Parathyroid adenoma (tissue), 2 donors: ENCODE measurements around the gene DMD.

Source experiments
- H2AFZ ChIP-seq: fragments of 300-600 bp; sonication (generic); one replicate; pipeline ENCODE4 v1.7.0; 2017; ENCODE audit warnings: antibody characterized with exemption, mild to moderate bottlenecking
- H3K27ac ChIP-seq: fragments of 300-600 bp; sonication (generic); one replicate; pipeline ENCODE4 v1.7.0; 2017
- H3K27me3 ChIP-seq: fragments of 300-600 bp; sonication (generic); one replicate; pipeline ENCODE4 v1.7.0; 2017; ENCODE audit warnings: low read length; ENCODE audit not compliant: control insufficient read depth, insufficient read depth
- H3K36me3 ChIP-seq: fragments of 300-600 bp; sonication (generic); one replicate; pipeline ENCODE4 v1.7.0; 2017; ENCODE audit warnings: low read length; ENCODE audit not compliant: control insufficient read depth, insufficient read depth
- H3K4me1 ChIP-seq: fragments of 300-600 bp; sonication (generic); one replicate; pipeline ENCODE4 v1.7.0; 2017; ENCODE audit warnings: control low read depth
- H3K4me2 ChIP-seq: fragments of 300-600 bp; sonication (generic); one replicate; pipeline ENCODE4 v1.7.0; 2017; ENCODE audit warnings: low read length
- H3K4me3 ChIP-seq: fragments of 300-600 bp; sonication (generic); one replicate; pipeline ENCODE4 v1.7.0; 2017; ENCODE audit warnings: low read depth, low read length
- H3K79me2 ChIP-seq: fragments of 300-600 bp; sonication (generic); one replicate; pipeline ENCODE4 v1.7.0; 2017; ENCODE audit warnings: control low read depth
- H3K9ac ChIP-seq: fragments of 300-600 bp; sonication (generic); one replicate; pipeline ENCODE4 v1.7.0; 2017; ENCODE audit warnings: mild to moderate bottlenecking
- H3K9me3 ChIP-seq: fragments of 300-600 bp; sonication (generic); one replicate; pipeline ENCODE4 v1.7.0; 2017; ENCODE audit warnings: low read length; ENCODE audit not compliant: control insufficient read depth
- TF ChIP-seq, protein P1 (sequence below): fragments of 300-600 bp; sonication (generic); IDR thresholded peaks from one replicate; pipeline ENCODE4 v1.7.0; 2017; ENCODE audit warnings: antibody characterized with exemption, mild to moderate bottlenecking
- donor health status: primary hyperparathyroidism.

Gene DMD

DNA sequence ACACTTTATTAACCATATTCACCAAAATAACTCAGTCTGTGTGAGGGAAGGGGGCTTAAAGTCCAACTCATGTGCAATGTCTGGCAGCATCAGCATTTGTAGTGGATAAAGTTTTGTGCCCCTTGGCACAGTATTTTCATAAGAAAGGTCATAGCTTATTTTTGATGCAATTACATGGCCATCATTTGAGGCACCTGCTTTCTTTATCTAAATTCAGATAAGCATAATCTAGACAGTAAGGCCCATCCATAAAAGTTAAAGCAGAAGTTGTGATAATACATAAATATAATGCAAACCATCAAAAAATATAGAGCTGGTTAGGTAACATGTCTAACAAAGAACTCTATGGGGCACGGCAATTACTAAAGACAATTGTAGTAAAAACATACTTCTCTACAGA is 763.7 kb downstream of the DMD start:
- Histone ChIP-seq H3K9me3 (no peaks in the 10 kb centered on the region), H3K4me1 (no peaks in the 10 kb centered on the region), H3K79me2 (no peaks in the 10 kb centered on the region), H3K27ac (no peak overlapping the region), H3K4me2 (no peak overlapping the region), H3K4me3 (no peak overlapping the region), H3K27me3 (no peaks in the 10 kb centered on the region), H3K36me3 (no peaks in the 10 kb centered on the region), H3K9ac (no peak overlapping the region), H2AFZ (no peak overlapping the region)
- TF ChIP-seq, protein P1, sequence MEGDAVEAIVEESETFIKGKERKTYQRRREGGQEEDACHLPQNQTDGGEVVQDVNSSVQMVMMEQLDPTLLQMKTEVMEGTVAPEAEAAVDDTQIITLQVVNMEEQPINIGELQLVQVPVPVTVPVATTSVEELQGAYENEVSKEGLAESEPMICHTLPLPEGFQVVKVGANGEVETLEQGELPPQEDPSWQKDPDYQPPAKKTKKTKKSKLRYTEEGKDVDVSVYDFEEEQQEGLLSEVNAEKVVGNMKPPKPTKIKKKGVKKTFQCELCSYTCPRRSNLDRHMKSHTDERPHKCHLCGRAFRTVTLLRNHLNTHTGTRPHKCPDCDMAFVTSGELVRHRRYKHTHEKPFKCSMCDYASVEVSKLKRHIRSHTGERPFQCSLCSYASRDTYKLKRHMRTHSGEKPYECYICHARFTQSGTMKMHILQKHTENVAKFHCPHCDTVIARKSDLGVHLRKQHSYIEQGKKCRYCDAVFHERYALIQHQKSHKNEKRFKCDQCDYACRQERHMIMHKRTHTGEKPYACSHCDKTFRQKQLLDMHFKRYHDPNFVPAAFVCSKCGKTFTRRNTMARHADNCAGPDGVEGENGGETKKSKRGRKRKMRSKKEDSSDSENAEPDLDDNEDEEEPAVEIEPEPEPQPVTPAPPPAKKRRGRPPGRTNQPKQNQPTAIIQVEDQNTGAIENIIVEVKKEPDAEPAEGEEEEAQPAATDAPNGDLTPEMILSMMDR, result no peak

DNA sequence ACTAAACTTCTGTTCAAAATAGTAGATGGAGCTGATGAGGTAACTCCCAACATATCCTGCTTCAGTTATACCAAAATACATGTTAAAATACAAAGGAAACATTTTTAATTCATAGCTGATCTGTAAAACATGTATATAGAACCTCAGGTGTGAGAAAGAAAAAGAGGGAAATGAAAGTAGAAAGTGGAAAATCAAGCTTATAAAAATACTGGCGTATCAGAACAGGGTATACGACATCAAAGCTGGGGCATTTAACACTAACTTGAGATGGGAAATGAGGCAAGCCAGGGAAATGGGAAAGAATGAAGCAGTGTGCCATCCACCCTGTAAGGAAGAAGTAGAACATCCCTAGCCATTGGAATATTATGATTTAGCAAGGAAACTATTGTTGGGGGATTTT is 767.5 kb downstream of the DMD start:
- H2AFZ ChIP-seq, result no peak overlapping the region
- no peaks in the 10 kb centered on the region for H3K9me3 ChIP-seq
- no peaks in the 10 kb centered on the region for H3K79me2 ChIP-seq
- no peaks in the 10 kb centered on the region for H3K36me3 ChIP-seq
- H3K27ac ChIP-seq, result no peak overlapping the region
- H3K4me2 ChIP-seq, result no peak overlapping the region
- H3K4me1 ChIP-seq, result no peaks in the 10 kb centered on the region
- no peak overlapping the region for H3K4me3 ChIP-seq
- TF ChIP-seq, protein P1, result no peak
- no peak overlapping the region for H3K9ac ChIP-seq
- H3K27me3 ChIP-seq, result no peaks in the 10 kb centered on the region

DNA sequence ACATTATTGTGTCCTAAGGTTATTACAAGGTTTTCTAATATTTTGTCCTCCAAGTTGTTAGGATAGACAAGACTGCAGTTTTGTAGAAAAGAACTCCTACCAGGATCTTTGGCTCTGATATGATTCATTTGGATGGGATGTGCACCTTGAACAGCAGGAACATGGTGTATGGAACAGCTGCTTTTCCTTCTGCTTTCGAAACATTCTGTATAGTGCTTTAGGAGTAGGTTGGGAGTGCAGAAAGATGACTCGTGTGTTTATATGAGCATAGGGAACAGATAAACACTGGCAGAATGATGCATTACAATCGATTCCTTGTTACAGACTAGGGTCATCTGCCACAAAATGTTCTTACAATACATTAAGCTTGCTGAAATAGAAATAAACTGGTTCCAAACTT is 790.1 kb downstream of the DMD start:
- TF ChIP-seq, protein P1, result no peak
- no peak overlapping the region for H3K4me3 ChIP-seq

DNA sequence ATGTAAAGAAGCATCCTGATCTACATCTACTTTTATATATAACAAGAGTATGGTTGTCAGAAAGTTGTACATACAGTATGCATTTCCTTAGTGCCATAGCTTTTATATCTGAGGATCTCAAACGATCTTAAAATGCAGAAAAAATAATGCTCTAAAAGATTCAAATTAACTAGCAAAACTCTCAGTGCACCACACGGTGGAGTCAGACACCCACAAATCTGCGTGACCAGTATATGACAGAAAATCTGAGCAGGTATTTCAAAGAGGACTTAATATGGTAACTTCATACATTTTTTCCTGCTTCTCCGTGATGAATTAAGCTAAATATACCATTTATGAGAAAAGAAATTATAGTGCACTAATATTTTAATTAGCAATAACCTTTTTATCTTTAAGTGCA is 803.0 kb downstream of the DMD start:
- H3K4me1 ChIP-seq, result no peaks in the 10 kb centered on the region
- no peak overlapping the region for H3K9ac ChIP-seq
- H3K4me2 ChIP-seq, result no peak overlapping the region
- H3K9me3 ChIP-seq, result no peaks in the 10 kb centered on the region
- H2AFZ ChIP-seq, result no peak overlapping the region
- TF ChIP-seq, protein P1, result no peak
- H3K27ac ChIP-seq, result no peak overlapping the region
- H3K79me2 ChIP-seq, result no peaks in the 10 kb centered on the region
- H3K27me3 ChIP-seq, result no peaks in the 10 kb centered on the region
- no peaks in the 10 kb centered on the region for H3K36me3 ChIP-seq
- no peak overlapping the region for H3K4me3 ChIP-seq

More for the DNA sequence above, 790.1 kb downstream of the DMD start:
- Histone ChIP-seq H3K27me3 (no peaks in the 10 kb centered on the region), H3K27ac (no peak overlapping the region), H3K36me3 (no peaks in the 10 kb centered on the region), H3K4me2 (no peak overlapping the region), H3K9me3 (no peaks in the 10 kb centered on the region), H3K4me1 (no peaks in the 10 kb centered on the region), H2AFZ (no peak overlapping the region), H3K9ac (no peak overlapping the region), H3K79me2 (no peaks in the 10 kb centered on the region)

DNA sequence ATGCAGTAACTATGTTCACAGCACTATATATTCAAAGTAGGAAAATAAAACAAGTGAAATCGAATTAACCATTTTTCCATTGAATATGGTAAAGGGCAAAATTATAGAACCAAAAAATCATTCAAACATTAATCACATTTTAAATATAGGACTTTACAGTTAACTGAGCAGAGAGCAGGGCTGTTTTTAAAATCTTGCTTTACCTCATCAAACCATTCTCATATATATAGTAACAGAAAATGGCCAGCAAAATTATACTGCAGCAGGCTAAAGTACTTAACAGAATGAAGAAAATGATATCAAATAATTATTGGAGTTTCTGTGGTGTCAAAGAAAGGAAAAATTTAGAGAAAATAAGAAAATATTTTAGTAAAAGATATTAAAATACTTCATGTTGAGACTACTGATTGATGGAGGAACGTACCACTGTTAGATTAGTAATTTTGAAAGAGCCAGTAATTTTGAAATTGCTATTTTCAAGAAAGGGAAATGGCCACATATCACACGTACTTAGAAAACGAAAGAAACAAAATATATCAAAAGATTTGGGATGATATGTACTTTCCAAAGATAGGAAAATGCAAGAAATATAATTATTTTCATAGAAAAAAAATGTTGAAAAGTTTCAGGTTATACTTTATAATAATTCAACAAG is 813.7 kb downstream of the DMD start:
- no peaks in the 10 kb centered on the region for H3K9me3 ChIP-seq
- H3K9ac ChIP-seq, result no peak overlapping the region
- H2AFZ ChIP-seq, result no peak overlapping the region
- H3K27me3 ChIP-seq, result no peaks in the 10 kb centered on the region
- TF ChIP-seq, protein P1, result no peak
- no peaks in the 10 kb centered on the region for H3K79me2 ChIP-seq
- no peak overlapping the region for H3K27ac ChIP-seq
- H3K36me3 ChIP-seq, result no peaks in the 10 kb centered on the region
- no peaks in the 10 kb centered on the region for H3K4me1 ChIP-seq
- H3K4me3 ChIP-seq, result no peak overlapping the region
- no peak overlapping the region for H3K4me2 ChIP-seq
